Stimulated activated CD4-positive, alpha-beta T cell treated with anti-CD3 and anti-CD28 coated beads, Interleukin-4, amount 100 ng/mL, for 48 hours (primary cell): Measurements from ENCODE around the gene FXYD6.

ENCODE experiments used
- DNase-seq, 2 donors: peaks; one replicate each; pipeline ENCODE4 v3.0.0-alpha.2; 2020; ENCODE audit warnings: low read depth in 2 of 2

The FXYD6 gene

DNA sequence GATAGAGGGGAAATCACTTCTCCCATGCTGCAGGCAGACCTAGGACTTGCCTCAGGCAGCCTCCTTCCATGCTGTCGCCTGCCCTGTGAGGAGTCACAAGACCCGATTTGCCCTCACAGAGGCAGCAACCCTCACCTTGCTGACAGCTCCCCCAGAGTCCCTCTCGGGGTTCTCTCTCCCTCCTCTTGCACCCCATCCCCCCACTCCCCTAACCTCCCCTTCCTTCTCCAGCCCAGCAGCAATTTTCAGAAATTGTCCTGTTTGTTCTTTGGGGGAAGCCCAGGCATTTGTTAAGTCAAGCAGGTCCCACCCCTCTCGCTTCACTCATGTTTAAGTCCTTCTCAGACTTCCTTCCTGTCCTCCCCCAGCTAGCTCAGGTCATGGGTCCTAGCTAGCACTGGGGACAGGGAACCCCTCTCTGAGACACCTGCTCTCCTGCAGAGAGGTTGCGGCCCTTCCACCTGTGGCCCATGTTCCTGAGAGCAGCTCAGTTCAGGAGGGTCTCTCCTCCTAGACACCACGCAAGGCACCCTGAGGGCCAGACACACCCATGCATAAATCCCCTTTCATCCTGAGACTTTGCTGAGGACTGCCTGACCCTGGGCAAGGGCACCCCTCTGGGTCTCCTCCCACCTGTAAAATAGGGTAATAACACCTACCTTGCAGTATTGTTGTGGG is 45.6 kb downstream of the FXYD6 start:
- DNase-seq, result no peak

DNA sequence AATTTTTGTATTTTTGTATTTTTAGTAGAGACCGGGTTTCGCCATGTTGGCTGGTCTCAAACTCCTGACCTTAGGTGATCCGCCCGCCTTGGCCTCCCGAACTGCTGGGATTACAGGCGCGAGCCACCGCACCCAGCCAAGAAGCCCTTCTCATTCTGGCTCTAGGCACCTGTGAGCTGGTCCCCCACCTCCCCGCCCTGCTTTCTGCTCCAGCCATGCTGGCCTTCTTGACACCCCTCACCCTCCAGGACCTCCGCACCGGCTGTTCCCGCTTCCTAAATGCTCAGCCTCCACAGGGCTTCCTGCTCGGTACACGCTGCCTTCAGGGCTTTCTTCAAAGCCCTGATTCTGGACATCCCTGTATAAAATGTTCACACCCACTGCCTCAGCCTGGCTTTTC is 46.4 kb downstream of the FXYD6 start:
- no peak for DNase-seq

DNA sequence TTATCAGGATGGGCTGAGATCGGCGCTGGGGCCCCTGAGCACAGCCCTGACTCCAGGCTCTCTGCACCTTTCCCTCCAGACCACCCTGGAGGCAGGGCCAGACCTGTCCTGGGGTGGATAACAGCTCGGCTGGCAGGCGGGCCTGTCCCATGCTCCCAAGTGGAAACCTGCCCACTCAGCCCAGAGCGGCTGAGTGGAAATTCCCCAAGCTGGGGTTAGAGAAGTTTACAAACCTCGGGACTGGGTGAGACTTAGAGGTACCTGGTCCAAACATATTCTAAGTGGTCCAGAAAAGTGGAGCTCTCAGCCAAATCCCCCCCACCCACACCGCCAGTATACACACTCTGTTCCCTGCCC is 47.1 kb downstream of the FXYD6 start:
- no peak for DNase-seq

DNA sequence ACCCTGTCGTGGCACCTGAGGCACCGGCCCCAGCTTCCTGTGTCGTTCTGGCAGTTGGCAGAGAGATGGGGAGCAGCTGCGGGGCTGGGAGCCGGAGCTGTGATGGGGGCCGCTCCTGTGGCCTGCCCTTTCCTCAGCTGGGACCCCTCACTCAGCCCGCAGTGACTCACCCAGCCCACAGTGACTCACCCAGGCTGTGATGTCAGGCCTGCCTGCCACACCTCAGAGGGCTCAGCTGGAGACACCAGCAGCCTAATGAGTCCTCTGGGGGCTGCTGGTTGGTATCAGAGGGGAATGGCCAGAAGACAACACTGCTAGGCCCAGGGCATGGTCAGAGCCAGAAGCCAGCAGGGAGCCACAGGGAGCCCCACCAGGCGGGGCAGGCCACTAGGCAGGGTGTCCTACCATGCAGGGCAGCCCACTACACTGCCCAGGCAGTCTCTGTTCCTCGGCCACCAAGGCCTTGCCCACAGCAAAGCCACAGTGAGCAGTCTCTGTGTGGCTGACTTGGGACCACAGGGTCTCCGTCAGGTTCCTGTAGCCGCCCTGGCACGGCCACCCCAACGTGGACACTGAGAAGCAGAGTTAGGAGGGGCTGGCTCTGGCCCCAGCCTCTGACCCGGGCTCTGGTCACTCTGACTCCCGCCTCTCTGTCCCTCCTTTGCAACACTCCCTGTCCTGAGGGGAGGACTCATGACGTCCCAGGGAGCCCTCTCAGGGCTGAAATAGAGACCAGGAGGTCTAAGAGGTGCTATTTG is 47.7 kb downstream of the FXYD6 start:
- DNase-seq, result peak; percentile 67 to 69

DNA sequence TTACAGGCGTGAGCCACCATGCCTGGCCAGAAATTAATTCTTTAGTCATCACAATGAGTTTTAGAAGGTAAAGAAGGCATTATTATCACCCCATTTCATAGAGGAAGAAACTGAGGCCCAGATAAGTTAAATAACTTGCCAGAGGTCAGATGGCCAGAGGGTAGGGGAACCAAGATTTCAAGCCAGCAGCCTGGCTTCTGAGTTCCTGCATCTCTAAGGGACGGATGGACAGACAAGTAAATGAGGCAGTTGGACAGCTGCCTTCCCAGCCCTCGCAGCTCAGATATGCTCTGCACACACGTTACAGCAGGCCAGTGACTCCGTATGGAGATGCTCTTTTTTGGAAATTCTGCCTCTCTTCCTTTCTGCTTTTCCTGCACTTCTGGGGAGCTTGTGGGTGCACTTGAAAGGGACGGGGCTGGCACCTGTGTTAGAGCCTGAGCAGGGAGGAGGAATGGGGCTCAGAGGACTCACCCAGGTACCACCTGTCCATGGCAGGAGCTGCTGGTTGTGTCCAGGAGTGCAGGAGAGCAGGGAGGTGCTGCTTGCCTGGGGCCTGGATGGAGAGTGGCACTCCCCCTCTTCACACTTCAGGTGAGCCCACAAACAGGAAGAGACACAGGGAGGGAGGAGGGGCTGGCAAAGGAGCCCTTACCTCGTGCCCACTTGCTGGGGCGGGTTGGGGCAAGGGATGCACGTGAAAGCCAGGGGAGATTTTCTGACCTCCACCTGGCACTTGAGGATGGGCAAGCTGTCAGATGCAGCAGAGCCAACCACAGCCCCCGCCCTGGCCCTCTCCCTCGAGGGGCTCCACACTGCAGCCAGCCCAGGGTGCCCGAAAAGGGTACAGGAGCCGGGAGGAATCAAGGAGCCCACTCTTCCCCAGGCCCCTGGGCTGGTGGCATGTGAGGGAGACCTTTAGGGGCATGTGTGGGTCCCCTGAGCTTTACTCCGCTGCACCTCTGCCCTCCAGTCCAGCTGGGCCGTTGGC is 48.6 kb downstream of the FXYD6 start:
- no peak for DNase-seq

DNA sequence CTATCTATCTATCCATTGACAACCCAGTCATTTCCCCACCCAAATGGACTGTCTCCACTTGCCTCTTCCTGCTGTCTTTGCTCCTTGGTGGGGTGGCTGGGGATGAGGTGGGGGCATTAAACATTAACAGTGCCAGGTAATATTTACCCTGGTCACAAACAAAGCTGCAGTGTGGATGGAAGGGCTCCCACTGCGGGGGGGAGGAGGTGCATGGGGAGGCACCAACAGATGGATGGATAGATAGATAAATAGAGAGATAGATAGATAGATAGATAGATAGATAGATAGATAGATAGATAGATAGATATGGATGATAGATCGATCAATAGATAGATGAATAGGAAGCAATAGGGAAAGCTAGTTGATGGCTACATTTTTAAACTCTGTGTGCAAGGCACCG is 49.6 kb downstream of the FXYD6 start:
- DNase-seq, result no peak

DNA sequence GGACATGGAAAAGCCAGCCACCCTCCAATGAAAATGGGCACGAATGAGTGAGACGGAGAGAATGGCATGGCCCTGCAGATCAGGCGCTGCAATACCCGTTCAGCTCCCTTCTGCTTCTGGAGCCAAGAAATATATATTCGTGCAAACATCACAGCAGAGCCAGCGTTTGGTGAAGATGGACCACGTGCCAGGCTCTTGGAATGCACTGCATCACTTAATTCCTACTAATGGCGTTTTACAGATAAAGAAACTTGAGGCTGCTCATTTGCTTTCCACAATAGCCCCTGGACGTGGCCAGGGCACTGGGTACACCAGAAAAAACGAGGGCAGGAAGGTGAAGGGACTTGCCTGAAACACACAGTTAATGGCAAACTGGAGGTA is 50.3 kb downstream of the FXYD6 start:
- DNase-seq, result no peak

DNA sequence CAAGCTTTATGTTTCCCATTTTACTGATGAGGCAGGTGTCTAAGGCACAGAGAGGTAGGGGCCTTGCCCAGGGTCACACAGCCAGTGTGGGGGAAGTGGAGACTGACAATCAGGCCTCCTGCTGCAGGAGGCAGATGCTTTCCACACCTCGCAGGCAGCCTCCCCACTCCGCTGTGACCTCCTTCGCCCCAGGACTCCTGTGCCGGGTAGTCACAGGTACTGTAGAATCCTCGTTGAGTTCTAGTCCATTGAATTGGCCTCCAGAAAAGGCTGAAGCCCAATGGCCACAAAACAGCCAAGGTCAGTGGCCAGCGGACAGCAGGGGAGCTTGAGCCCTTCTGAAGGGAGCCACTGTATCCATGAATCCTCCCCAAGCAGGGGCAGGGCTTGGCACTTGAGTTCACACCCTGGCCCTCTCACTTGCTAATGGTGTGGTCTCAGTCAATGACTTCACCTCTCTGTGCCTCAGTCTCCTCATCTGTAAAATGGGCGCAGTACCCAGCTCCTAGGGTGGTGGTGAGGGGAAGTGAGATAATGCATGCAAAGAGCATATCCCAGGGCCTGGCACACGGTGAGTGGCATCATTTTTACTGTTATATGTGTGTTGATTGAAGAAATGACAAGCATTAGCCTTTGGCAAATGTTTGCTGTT is 50.8 kb downstream of the FXYD6 start:
- DNase-seq, result no peak

DNA sequence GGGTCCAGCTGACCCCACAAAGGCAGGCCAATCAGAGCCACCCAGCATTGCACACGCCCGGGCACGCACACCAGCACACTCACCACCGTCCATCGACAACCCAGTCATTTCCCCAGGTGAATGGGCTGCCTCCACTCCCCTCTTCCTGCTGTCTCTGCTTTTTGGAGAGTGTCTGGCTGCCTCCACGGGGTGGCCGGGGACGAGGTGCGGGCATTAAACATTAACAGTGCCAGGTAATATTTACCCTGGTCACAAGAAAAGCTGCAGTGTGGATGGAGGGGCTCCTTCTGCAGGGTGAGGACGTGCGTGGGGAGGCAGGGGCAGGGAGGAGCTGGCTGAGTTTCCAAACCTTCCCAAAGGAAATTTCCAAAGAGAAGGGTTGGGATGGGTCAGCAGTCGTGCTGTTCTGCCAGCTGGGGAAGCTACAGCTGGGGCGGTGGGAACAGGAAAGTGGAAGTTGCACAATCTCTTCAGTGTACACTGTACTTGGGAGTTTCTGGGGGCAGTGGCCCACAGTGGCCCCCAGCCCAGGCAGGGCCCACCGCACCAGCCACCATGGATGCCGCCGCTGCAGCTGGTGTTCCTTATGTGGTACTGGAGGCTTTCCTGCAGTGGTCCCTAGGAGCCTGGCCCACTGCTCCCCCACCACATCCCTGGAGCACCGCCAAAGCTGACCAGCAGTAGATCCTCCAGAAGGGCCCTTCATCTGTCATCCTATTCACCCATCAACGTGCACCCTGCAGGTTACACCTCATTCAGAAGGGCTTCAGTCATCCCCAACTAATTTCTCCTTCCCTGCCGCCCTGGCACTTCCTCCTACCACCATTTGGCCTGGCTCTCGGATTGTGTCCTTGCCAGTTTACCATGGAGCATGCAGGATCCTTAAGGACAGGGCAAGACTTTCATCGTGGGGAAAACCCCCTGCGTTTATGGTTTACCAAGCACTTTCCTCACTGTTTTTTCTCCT is 51.6 kb downstream of the FXYD6 start, which contains the start of gene FXYD2:
FXYD2 (minus strand) TSS at position 174 of the 967 bp plus-strand sequence; CDS start at position 108, 66 bp downstream.
- DNase-seq, result no peak

DNA sequence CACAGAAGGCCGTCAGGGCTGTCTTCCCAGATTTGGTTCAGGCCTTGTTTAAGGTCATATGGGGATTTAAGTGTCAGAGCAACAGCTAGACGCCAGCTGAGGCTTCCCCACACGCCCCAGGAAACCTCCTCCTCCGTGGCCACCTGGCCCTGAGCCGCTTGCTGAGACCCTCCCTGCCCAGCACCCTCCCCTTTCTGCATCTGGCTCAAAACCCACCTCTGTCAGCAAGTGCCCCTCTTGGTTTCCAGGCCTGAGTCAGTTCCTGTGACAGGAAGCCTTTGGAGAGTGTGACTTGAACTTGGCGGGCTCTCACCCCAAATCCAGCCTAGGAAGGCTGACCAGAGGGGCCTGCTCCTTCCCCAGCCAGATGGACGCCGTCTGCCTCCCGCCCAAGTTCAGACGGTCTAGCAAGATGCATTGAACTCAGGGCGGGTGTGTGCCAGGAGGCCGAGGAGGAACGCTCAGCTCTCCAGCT is 52.5 kb downstream of the FXYD6 start:
- no peak for DNase-seq

DNA sequence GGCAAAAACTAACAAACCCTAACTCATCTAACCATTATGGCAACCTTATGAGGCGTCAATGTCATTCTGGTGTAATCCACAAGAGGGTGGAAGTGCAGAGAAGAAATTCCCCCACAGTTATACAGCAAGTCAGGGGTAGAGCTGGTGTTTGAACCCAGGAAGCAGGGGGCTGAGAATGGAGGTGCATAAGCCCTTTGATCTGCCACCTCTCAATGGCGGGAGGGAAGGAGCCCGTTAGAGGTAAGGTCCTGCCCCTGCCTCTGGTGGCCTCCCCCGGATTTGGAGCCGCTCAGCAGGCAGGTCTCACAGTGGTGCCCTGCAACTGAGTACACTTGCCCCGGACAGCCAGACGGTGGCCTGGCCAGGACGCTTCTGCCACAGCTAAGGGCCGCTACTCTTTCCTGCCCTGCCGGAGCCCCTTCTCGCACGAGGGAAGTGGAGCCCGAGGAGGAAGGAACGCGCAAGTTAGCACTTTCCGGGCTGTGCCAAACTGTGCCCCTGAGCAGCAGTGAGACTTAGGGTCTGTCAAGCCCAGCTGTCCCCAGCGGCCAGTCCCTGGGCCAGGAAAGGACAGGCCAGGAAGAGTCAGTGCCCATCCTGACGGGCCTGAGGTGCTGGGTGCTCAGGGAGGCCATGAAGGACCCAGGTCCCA is 53.0 kb downstream of the FXYD6 start:
- no peak for DNase-seq

DNA sequence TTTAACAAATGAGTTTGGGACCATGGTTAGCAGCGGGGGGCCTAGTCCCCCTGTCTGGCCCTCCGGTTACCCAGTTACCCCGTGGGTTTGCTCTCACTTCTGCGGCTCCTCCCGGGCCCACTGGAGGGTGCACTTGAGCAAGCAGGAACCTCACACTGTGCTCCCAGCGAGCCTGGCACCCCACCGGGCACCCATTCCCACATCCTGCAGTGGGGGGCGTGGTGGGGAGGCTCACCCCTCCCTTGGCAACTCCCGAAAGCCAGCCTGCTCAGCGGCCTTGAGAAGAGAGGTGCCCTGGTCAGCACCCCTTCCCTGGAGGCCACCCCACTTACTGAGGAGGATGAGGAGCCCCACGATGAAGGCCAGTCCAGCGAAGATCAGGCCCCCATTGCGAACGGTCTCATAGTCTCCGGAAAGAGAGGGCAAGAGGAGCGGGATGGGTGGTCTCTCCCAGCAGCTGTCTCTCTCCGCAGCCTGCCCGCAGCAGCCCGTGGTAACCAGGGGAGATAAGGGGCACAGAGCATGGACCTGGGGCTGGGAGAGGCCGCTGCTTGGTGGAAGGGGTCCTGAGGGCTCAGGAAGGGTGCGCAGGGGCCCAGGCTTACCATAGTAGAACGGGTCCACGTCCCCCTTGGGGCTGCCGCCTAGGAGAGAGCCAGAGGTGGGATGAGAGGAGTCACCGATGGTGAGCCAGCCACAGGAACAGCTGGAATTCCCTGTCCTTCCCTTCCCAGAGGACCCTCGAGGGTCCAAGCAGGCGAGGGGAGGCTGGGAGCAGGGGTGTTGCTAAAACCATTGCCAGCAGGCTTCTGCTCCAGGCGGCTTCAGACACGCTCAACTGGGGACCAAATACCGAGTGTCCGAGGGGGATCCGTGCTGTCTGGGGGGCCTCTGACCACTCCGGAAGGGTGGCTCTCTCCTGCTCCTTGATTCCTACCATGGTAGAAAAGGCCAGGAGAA is 54.1 kb downstream of the FXYD6 start:
- peak; percentile 46 to 53 for DNase-seq

DNA sequence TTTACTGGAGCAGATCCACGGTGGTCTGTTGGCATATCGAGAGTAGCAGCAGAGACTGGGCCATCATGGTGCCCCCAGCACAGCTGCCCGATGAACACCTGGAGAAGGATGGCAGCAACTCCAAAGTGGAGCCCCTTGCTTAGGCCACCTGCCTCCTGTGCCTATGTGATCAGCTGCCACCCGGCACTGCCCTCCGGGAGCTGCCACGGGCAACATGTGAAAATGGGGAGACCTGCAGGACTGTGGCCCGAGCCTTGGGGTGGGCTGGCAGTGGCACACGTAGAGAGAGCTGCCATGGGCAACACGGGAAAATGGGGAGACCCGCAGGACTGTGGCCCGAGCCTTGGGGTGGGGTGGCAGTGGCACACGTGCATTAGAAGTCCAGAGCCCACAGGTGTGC is 55.0 kb downstream of the FXYD6 start:
- no peak for DNase-seq

DNA sequence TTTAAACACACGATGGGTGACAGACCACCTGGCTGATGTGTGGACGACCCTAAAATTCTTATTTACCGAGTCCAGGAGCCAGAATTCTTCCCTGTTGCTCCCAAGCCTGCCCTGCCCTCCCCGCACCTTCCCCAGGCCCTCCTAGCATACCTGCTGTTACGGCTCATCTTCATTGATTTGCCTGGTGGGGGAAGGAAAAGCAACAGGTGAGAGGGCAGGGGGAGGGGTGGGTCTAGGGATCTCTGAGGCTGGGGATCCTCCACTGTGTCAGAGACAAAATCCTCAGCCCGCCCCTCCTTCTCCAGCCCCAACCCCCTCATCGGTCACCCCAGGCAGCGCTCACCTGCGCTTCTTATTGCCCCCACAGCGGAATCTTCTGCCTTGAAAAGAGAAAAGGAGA is 55.9 kb downstream of the FXYD6 start:
- no peak for DNase-seq

DNA sequence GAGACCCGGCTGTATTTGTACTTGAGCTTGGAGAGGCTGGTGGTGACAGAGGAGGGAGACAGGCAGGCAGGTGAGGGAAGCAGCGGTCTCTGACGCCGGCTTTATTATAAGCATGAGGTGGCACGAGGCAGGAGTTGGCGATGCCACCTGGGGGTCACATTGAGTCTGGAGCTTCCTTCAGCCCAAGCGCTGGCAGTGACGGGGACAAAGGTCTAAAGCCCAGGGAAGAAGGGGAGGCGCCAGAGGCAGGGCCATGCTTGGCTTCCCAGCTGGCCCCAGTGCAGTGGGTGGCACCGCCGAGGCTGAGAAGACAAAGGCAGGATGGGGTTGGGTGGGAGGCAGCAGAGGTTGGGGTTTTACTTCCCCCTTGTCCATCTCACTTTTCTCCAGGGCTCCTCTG is 56.4 kb downstream of the FXYD6 start:
- no peak for DNase-seq

DNA sequence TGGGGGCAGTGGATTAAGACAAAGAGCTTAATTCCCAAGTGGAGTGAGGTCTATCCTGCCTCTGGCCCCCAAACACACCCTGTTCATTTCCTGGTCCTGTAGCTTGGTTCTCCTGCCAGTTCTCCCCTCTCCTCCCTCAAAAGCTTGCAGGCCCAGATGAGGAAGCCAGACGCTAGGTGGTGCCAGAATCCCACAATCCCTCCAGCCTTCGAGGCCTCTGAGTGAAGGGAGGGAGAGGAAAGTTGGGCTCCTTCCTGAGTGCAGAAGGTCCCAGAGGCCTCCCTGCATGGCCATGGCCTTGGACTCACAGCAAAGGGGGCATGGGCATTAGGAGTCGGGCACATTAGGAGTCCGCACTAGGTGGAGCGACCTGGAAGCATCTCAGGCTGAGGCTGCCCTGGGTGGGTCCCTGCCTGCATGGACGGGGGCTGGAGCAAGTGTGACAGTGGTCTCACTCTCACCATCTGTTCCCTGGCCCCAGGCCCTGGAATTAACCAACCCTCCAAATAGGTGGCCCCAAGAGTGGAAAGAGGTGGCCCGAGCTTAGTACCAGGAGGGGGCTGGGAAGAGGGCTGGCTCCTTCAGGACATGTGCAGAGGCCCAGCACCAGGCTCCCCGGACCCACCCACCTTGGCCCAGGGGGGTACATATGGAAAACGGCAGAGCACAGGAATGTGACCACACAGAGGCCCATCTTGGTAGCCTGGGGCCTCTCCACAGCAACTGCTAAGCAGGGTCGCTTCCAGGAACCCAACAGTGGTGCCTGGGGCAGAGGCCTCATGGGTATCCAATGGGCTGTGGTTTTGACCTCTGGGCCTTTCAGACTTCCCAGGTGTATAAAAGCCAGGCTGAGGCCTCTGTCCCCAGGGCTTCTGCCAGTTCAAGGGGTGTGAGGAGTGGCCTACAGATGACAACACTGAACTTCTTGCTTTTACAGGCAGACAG is 57.1 kb downstream of the FXYD6 start:
- no peak for DNase-seq

DNA sequence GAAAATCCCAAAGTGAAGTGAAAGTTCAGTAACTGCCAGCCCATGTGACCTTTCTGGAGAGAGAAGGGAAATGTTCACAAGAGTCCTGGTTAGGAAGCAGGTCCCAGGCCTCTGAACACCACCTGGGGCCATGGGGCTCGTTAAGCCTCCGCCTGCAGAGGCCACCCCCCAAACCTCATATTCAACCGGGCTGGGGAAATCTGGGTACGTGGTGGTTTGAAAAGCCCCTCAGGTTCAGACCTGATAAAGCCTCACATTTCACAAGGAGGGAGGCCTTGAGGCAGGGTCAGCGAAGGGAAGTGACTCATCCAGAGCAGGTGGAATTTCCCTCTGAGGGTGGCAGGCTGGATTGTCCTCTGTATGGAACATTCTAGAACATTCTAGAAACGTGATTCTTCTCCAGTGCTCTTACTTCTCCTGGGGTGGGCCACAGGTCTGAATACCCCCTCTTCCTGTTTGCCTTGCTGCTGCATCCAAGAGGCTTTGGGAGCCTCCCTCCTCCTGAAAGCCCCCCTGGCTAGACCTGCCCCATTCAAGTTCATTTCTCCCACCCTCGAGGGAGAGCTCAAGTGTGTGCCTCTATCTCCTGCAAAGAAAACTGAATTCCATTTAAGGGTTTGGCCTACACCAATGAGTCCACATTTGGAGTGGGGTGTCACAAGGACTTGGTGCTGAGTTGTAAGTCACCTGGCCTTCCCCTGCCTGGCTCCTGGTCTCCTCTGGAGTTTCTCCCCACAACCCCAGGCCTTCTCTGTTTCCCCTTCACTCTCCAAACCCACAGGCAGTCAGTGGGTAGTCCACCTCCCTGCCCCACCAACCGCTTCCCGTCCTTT is 58.2 kb downstream of the FXYD6 start:
- peak in 1 of 2 donors; percentile 34 for DNase-seq
